ENCODE results near the gene FGD3. TPM values are rescaled to one million over a fixed set of nuclear protein-coding genes. Genes with fewer than 3 reads are reported as not detected.

Gene FGD3
- total and polyA plus RNA-seq, 10 donors: 30.7 to 99.1 (median 68.7) TPM

GRCh38 chr9:92965759-92966517 lies 18.6 kb downstream of the FGD3 start:
- Histone ChIP-seq H3K36me3 (peaks cover 0 to 33% (median 0%) of the 10 kb centered on the region in 6 donors), H3K27me3 (replicated peaks in 1 of 7) (no peaks in the 10 kb centered on the region), H3K9me3 (peaks cover 0 to 8% (median 6%) of the 10 kb centered on the region in 8 donors), H3K4me3 (peak overlapping the region; percentile 50 to 83 (median 63)), H3K27ac (peak overlapping the region; percentile 81 to 99 (median 96)), H3K4me1 (peaks cover 26 to 89% (median 75%) of the 10 kb centered on the region in 6 donors)
- peak; percentile 82 for DNase-seq
- intact Hi-C loops (cut with DNase I; ENCODE audit: low total_unique reads): no loop called here
- WGBS, 5 donors: 26 to 39% (median 29%) methylated on average over 10 to 17 of the region's 17 CpGs
- TF ChIP-seq POLR2A (IDR thresholded peaks at IDR 0.05) (no peak), CTCF (IDR thresholded peaks at IDR 0.05 in 8 of 11, conservative IDR thresholded peaks at IDR 0.05 in 3 of 11) (no peak), POLR2AphosphoS5 (IDR thresholded peaks at IDR 0.05) (no peak)

- Histone ChIP-seq H3K4me1 (peaks cover 26 to 89% (median 79%) of the 10 kb centered on the region in 6 donors), H3K27me3 (replicated peaks in 1 of 7) (no peaks in the 10 kb centered on the region), H3K36me3 (peaks cover 0 to 37% (median 0%) of the 10 kb centered on the region in 6 donors), H3K4me3 (peak overlapping the region; percentile 50 to 83 (median 63)), H3K9me3 (peaks cover 0 to 6% (median 4%) of the 10 kb centered on the region in 8 donors), H3K27ac (peak overlapping the region; percentile 81 to 99 (median 96))
- DNase-seq: peak; percentile 77
- TF ChIP-seq CTCF (IDR thresholded peaks at IDR 0.05 in 8 of 11, conservative IDR thresholded peaks at IDR 0.05 in 3 of 11): no peak
- TF ChIP-seq POLR2A (IDR thresholded peaks at IDR 0.05): no peak
- TF ChIP-seq POLR2AphosphoS5 (IDR thresholded peaks at IDR 0.05): no peak
- intact Hi-C loops (cut with DNase I; ENCODE audit: low total_unique reads): no loop called here
- 63 to 98% (median 84%) methylated on average over 3 to 5 of the region's 5 CpGs for WGBS, 5 donors
Observed at GRCh38 chr9:92966518-92966800, 19.1 kb downstream of the FGD3 start.

- Histone ChIP-seq H3K9me3 (no peaks in the 10 kb centered on the region), H3K27ac (peak overlapping the region in 7 of 8 donors; percentile 0 to 99 (median 25)), H3K4me1 (peaks cover 29 to 89% (median 80%) of the 10 kb centered on the region in 6 donors), H3K36me3 (peaks cover 0 to 37% (median 0%) of the 10 kb centered on the region in 6 donors), H3K27me3 (replicated peaks in 1 of 7) (no peaks in the 10 kb centered on the region), H3K4me3 (peak overlapping the region in 1 of 8 donors; percentile 83)
- TF ChIP-seq POLR2AphosphoS5 (IDR thresholded peaks at IDR 0.05): no peak
- no peak for TF ChIP-seq POLR2A (IDR thresholded peaks at IDR 0.05)
- no peak for TF ChIP-seq CTCF (IDR thresholded peaks at IDR 0.05 in 8 of 11, conservative IDR thresholded peaks at IDR 0.05 in 3 of 11)
- WGBS, 5 donors: 82 to 86% (median 86%) methylated on average over 8 of the region's 8 CpGs
- intact Hi-C loops (cut with DNase I; ENCODE audit: low total_unique reads): no loop called here
- peak; percentile 59 for DNase-seq
Observed at GRCh38 chr9:92968081-92968480, 20.8 kb downstream of the FGD3 start.

All from spleen (tissue), 11 donors.